HG03064 (cell line): ENCODE results near the gene CEACAM4.
"Not testable (repeated sequence)": the region's sequence is repeated elsewhere in the genome, so short reads cannot be mapped to it uniquely, and the experiment has no call there.

ENCODE experiments used
- ATAC-seq: cut with Tn5 transposase; IDR thresholded peaks from one replicate; pipeline ENCODE4 v1.9.1; 2021; ENCODE audit warnings: low read depth; ENCODE audit not compliant: unreplicated experiment

The CEACAM4 gene

DNA sequence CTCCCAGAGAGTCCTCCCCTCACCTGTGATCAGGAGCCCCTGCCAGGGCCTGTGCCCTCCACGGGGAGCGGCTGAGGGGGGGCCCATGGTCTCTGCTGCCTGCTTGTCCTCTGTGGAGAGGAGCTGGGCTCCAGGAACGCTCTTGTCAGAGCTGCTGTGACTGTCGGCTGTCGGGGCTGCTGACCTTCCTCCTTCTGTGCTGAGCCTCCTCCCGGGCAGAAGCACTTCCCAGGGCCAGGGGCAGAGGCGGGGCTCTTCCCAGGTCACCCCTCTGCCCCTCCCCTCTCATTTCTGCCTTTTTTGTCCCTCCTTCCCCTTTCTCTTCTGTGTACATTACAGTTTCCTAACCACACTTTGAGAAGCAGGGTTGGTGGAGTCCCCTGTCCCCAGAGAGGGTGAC lies at the start of gene CEACAM4:
TSS of gene CEACAM4 (minus strand) at position 198 of the 400 bp plus-strand sequence. CDS start at position 87, 111 bp downstream.
- no peak for ATAC-seq

DNA sequence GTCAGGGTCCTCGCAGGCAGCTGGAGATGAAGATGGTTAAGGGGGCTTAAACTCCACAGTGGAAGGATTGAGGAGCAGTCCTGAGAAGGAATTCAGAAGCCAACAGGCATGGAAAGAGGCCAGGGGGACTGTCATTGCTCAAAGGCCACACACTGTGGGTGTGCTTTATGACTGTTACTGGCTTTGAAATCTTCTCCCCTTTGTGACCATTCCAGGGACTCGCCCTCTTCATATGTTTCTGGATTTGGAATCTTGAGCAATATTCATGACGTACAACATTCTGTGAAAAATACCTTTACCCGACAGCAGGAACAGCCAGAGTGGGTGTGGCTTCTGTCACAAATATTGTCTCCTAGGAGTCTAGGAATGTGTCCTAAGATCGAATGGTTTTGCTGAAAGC lies 44.6 kb upstream of the CEACAM4 start:
- no peak for ATAC-seq

GRCh38 chr19:41670755-41671154 lies 43.9 kb upstream of the CEACAM4 start:
- ATAC-seq = no peak

DNA sequence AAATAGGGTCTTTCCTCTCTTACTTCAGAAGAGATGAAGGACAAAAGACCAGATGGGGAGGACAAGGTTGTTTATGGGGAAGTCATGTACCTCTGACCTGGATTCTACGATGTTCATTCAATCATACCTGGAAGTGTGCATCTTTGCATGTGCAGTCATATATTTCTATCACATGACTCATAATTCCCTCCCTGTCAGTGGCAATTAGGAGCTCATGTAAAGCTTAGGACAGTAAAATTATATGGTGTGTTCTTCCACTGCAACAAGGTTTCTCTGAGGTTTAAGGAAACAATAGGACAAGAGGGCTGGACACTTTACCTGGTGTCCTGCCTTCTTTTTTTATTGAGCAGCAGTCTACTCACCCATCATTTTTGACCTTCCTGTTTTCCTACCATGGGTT lies 41.4 kb upstream of the CEACAM4 start:
- no peak for ATAC-seq

GRCh38 chr19:41666075-41666474 lies 39.2 kb upstream of the CEACAM4 start:
- no peak for ATAC-seq

DNA sequence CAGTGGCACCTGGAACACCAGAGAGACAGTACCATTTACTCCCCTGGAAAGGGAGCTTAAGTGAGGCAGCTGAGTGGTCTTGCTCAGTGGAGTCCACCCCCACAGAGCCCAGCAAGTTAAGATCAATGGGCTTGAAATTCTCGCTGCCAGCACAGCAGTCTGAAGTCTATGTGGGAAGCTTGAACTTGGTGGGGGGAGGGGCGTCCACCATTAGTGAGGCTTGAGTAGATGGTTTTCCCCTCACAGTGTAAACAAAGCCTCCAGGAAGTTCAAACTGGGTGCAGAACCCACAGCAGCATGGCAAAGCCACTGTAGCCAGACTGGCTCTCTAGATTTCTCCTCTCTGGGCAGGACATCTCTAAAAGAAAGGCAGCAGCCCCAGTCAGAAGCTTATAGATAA lies 30.3 kb upstream of the CEACAM4 start:
- ATAC-seq = no peak

DNA sequence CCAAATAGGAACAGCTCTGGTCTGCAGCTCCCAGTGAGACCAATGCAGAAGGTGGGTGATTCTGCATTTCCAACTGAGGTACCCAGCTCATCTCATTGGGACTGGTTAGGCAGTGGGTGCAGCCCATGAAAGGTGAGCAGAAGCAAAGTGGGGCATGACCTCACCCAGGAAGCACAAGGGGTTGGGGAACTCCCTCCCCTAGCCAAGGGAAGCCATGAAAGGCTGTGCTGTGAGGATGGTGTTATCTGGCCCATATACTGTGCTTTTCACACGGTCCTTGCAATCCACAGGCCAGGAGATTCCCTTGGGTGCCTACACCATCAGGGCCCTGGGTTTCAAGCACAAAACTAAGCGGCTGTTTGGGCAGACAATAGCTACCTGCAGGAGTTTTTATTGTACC lies 29.9 kb upstream of the CEACAM4 start:
- not testable (repeated sequence) for ATAC-seq

DNA sequence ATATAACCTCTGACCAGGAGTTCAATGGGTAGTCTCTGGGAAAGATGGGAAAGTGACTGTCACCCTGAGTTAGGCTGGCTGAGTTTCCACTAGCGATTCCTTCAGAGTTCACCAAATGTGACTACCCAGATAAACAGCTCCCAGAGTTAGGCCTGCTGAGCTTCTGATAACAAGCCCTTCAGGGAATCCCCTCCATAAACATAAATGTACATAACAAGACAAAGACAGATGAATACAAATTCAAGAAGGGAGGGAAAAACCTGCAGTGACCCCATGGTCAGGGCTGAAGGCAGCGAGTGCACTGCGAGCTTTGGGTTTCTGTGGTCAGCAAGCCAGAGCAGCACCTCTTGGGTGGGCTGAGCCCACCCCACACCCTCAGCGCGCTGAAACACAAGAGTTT lies 25.4 kb upstream of the CEACAM4 start:
- ATAC-seq = no peak

GRCh38 chr19:41649827-41650226 lies 23.0 kb upstream of the CEACAM4 start:
- ATAC-seq = no peak

DNA sequence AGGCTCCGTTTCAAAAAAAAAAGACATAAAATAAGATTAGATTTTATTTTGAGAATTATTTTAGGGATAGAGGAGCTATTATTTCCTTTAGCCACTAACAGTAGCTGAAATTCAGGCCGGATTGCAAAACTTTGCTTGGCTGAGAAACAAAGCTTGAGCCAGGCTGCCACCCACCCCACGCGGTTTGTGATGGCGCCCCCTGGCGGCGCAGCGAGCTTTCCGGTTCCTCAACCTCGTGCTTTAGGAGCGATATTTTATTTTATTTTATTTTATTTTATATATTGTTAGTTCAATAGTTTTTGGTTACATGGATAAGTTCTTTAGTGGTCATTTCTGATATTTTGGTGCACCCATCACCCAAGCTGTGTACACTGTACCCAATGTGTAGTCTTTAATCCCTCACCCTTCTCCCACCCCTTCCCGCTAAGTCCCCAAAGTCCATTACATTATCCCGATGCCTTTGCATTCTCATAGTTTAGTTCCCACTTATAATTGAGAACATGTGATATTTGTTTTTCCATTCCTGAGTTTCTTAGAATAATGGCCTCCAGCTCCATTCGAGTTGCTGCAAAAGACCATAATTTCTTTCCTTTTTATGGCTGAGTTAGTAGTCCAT lies 19.8 kb upstream of the CEACAM4 start:
- no peak for ATAC-seq

DNA sequence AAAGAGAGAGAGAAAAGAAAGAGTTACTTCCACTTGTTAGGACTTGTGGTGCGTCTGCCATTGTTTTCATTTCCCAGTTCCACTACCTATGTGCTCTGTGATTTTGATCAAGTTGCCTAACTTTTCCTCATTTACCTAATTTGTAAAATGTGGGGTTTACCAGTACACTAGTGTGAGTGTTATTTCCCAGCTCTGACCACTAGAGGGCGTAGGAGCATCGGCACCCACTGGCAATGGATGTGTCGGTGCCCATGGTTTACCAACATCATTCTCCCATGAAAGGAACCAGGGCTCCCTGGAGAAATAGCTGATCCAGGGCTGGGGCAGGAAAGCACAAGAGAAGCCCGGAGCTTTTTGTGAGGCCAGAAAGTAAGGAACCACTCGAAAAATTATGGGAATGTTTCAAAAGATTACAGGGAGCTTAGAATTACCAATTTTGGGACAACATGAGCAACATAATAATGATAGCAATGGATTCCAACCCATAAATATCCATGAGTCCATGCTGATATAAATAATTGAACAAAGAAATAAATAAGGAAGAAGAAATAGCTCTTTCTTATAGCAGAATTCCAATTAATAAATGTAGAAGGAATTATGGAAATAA lies 15.1 kb upstream of the CEACAM4 start:
- ATAC-seq = no peak

- ATAC-seq = no peak
Measured at GRCh38 chr19:41638641-41639081, 11.8 kb upstream of the CEACAM4 start.

- ATAC-seq = no peak
Measured at GRCh38 chr19:41637484-41637883, 10.6 kb upstream of the CEACAM4 start.

DNA sequence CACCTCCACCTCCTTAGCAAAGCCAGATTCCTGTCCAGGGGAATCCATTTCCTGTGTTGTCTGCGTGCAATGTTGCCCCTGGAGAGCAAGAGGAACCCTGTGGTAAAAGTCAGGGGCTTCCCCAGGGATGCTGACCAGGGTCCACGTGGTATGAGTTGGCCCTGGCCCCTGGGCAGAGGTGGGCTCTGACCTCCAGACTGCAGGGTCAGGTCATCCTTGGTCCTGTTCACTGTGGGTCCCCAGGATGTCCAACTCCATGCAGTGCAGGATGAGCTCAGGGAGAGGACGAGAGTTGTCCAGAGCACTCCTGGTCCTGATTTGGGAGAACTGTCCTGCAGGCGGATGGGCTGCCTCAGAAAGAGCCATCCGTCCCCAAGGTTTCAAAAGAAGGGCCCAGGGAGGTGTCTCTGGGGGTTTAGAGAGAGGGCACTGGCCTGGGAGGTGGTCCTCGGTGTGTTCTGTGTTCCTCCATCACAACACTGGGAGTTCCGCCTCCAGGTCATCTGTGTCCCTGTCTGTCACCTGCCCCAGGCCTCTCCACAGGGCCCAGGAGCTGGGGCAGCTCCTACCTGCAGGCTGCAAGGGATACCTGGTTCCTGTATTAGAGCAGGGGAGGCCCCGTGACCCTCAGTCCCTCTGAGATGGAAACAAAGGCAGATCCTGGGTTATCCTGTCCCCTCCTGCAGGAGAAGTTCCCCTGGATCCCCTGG lies 1.2 kb upstream of the CEACAM4 start:
- no peak for ATAC-seq

DNA sequence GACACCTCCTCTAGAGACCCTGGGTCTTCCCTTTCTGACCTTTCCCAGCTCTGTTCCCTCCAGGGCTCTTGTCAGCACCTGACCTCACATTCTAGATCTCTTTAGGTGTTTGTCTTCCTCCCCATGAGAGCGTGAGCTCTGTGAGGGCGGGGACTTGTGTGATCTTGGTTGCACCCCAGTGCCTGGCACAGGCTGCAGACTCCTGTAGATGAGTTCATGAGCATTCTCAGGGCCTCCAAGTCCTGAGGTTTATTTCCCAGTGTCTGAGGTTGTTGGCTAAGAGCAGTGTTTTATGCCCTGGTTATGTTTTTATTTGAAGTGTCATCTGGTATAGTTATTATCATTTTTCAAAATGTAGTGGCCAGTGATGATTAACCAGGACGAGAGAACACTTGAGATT lies 596 bp downstream of the CEACAM4 start:
- ATAC-seq = no peak

- ATAC-seq = no peak
Measured at GRCh38 chr19:41624937-41625336, 1.9 kb downstream of the CEACAM4 start.

- ATAC-seq = no peak
Measured at GRCh38 chr19:41624515-41624914, 2.4 kb downstream of the CEACAM4 start.

- no peak for ATAC-seq
Measured at GRCh38 chr19:41623360-41623759, 3.5 kb downstream of the CEACAM4 start.

DNA sequence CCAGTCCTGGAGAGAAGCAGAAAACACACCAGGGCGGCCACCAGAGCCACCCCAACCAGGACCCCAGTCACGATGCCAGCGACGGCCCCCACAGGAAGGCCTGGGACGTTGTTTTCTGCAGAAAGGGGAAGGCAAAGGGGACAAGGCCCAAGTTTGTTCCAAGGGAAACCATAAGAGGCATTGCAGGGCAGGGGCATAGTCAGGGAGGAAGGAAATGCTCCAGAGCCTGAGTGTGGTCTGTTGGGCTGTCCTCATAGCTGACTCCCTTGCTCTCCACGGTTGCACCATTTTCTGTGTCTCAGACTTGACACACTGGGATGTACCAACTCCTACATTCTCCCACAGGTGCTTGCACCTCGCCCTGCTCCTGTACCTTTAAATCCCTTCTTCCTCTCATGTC lies 5.2 kb downstream of the CEACAM4 start:
- ATAC-seq = no peak

DNA sequence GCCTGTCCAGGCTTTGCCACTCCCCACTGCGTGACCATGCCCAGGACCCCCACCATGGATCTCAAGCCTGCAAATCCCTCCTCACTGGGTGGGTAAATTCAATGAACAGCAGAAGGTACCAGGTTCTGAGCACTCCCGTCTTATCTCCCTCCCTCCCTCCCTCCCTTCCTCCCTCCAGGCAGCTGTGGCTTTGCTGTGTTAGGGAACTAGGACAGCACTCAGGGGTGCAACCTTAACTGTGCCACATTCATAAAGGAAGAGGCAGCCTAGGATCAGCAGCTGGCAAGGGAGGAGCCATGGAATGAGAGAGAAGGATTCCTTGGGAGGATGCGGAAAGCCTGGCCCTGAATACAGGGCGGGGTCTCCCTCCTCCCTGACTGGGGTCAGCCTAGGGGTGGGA lies 5.6 kb downstream of the CEACAM4 start:
- no peak for ATAC-seq

DNA sequence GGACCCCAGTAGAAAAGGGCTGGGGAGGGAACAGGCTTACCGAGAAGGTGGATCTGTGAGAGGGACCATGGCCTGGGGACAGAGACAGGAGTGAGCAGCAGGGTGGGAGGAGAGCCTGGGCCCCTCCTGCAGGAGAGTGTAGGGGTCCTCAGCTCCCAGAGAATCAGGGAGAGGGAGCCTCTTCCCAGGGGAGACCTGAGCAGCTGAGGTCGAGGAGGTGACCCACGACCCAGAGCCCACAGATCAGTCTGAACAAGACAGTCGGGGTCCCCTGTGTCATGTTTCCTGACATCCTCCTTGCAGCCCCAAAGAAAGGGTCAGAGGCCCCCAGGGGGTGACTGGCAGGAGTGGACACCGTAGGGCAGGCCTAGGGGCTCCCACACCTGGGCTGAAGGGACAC lies 6.7 kb downstream of the CEACAM4 start:
- ATAC-seq = no peak

- no peak for ATAC-seq
Measured at GRCh38 chr19:41619018-41619556, 7.8 kb downstream of the CEACAM4 start.
